H1 (cell line): Measurements from ENCODE around the gene UBAP1L. TPM values are rescaled to one million over a fixed set of nuclear protein-coding genes. Genes with fewer than 3 reads are reported as not detected.
"Not testable (repeated sequence)": the region's sequence is repeated elsewhere in the genome, so short reads cannot be mapped to it uniquely, and the experiment has no call there.

Experiments used
- CTCF ChIA-PET: fragments of 300-600 bp; sonication (Branson Sonifier 250); formaldehyde crosslinking; loops from one replicate; lab custom pipeline; 2021; ENCODE audit not compliant: partially characterized antibody; lab: Charles Lee
- POLR2A ChIA-PET: fragments of 300-600 bp; sonication (Branson Sonifier 250); formaldehyde crosslinking; loops from one replicate; lab custom pipeline; 2021; ENCODE audit warnings: inconsistent platforms; ENCODE audit not compliant: partially characterized antibody; lab: Charles Lee
- DNase-seq, 2 experiments: peaks; one replicate each; pipeline versions ENCODE4 v3.0.0 to v3.0.0-alpha.2; 2010 to 2022; ENCODE audit warnings: low spot score in 2 of 2, low read depth in 1 of 2, mixed read lengths in 1 of 2
- FAIRE-seq: peaks from 2 replicates; lab custom pipeline; 2011; peaks lifted over from hg19 to GRCh38; lab: Jason Lieb, UNC
- H2AFZ ChIP-seq: 2 replicates; pipeline ENCODE4 v1.8.1; 2012; ENCODE audit warnings: low read length, inconsistent platforms
- H2AK5ac ChIP-seq: 2 replicates; pipeline ENCODE4 v1.6.1; 2013; ENCODE audit warnings: low read depth, low read length
- H2BK120ac ChIP-seq: replicated peaks from 2 replicates; pipeline ENCODE3; 2013; ENCODE audit warnings: low read depth, low read length, inconsistent platforms
- H2BK12ac ChIP-seq: 2 replicates; pipeline ENCODE4 v1.6.1; 2013; ENCODE audit warnings: low read depth, low read length
- H2BK15ac ChIP-seq: 2 replicates; pipeline ENCODE4 v1.6.1; 2013; ENCODE audit warnings: low read length
- H2BK20ac ChIP-seq: 2 replicates; pipeline ENCODE4 v1.6.1; 2013; ENCODE audit warnings: low read length
- H2BK5ac ChIP-seq: 2 replicates; pipeline ENCODE4 v1.6.1; 2013; ENCODE audit warnings: low read depth, low read length
- H3K14ac ChIP-seq: 2 replicates; pipeline ENCODE4 v1.6.1; 2013; ENCODE audit warnings: inconsistent platforms; ENCODE audit not compliant: insufficient read length
- H3K18ac ChIP-seq: 2 replicates; pipeline ENCODE4 v1.6.1; 2013; ENCODE audit warnings: low read length; ENCODE audit errors: extremely low read depth
- H3K23ac ChIP-seq: 2 replicates; pipeline ENCODE4 v1.6.1; 2013; ENCODE audit warnings: inconsistent platforms; ENCODE audit not compliant: insufficient read length
- H3K23me2 ChIP-seq: 2 replicates; pipeline ENCODE4 v1.6.1; 2013; ENCODE audit warnings: low read depth, low read length
- H3K27ac ChIP-seq: 2 replicates; pipeline ENCODE4 v1.6.1; 2011; ENCODE audit warnings: low read depth, low read length, inconsistent platforms
- H3K27me3 ChIP-seq, 4 experiments: replicated peaks in 1 of 4; 1 replicate in 1 of 4; 2 replicates in 3 of 4; pipeline versions ENCODE4 v1.6.1 to v1.8.1; 2011 to 2013; ENCODE audit warnings: low read length in 3 of 4, mild to moderate bottlenecking in 3 of 4, inconsistent platforms in 2 of 4, mixed read lengths in 2 of 4, moderate library complexity in 1 of 4; ENCODE audit not compliant: control insufficient read depth in 3 of 4, insufficient read depth in 3 of 4; ENCODE audit errors: extremely low read depth in 1 of 4
- H3K36me3 ChIP-seq, 4 experiments: 2 replicates each; pipeline versions ENCODE4 v1.6.1 to v1.8.1; 2011 to 2013; ENCODE audit warnings: mild to moderate bottlenecking in 4 of 4, low read length in 3 of 4, moderate library complexity in 2 of 4, control low read depth in 1 of 4, inconsistent platforms in 1 of 4; ENCODE audit not compliant: insufficient read depth in 4 of 4, control insufficient read depth in 2 of 4
- H3K4ac ChIP-seq: replicated peaks from 2 replicates; pipeline ENCODE3; 2013; ENCODE audit warnings: low read length, low read depth, mixed read lengths, inconsistent platforms; ENCODE audit not compliant: insufficient read length
- H3K4me1 ChIP-seq, 4 experiments: replicated peaks in 1 of 4; 1 replicate in 1 of 4; 2 replicates in 3 of 4; pipeline versions ENCODE4 v1.6.1 to v1.8.1; 2011 to 2013; ENCODE audit warnings: low read length in 3 of 4, inconsistent platforms in 2 of 4, mixed read lengths in 1 of 4; ENCODE audit not compliant: insufficient read depth in 4 of 4, control insufficient read depth in 3 of 4
- H3K4me2 ChIP-seq, 2 experiments: 2 replicates each; pipeline versions ENCODE4 v1.6.1 to v1.8.1; 2011 to 2013; ENCODE audit warnings: low read depth in 2 of 2, low read length in 2 of 2, control low read depth in 1 of 2, inconsistent platforms in 1 of 2, mild to moderate bottlenecking in 1 of 2; ENCODE audit not compliant: insufficient read depth in 1 of 2
- H3K4me3 ChIP-seq, 4 experiments: fragments of 200-600, 300-600 bp in 1 of 4; sonication (generic), shearing (Covaris generic), sonication (Bioruptor Twin) in 1 of 4; 2 replicates each; pipeline versions ENCODE4 v1.5.1 to v1.8.1; 2011 to 2016; ENCODE audit warnings: low read length in 4 of 4, low read depth in 3 of 4, control low read depth in 2 of 4, inconsistent platforms in 2 of 4, mild to moderate bottlenecking in 2 of 4, mixed read lengths in 1 of 4, moderate library complexity in 1 of 4; ENCODE audit not compliant: insufficient read depth in 2 of 4; ENCODE audit errors: extremely low read depth in 1 of 4
- H3K56ac ChIP-seq: replicated peaks from 2 replicates; pipeline ENCODE3; 2013; ENCODE audit warnings: low read depth, mild to moderate bottlenecking, mixed read lengths, low read length, inconsistent platforms; ENCODE audit not compliant: insufficient read length
- H3K79me1 ChIP-seq: 2 replicates; pipeline ENCODE4 v1.6.1; 2013; ENCODE audit warnings: low read depth, low read length, control low read depth
- H3K79me2 ChIP-seq, 2 experiments: 2 replicates each; pipeline versions ENCODE4 v1.6.1 to v1.8.1; 2012 to 2013; ENCODE audit warnings: low read length in 2 of 2, mild to moderate bottlenecking in 2 of 2, inconsistent platforms in 1 of 2; ENCODE audit not compliant: insufficient read depth in 2 of 2, control insufficient read depth in 1 of 2
- H3K9ac ChIP-seq, 4 experiments: replicated peaks in 1 of 4; 1 replicate in 1 of 4; 2 replicates in 3 of 4; pipeline versions ENCODE4 v1.6.1 to v1.8.1; 2011 to 2013; ENCODE audit warnings: low read depth in 3 of 4, low read length in 3 of 4, control low read depth in 2 of 4, mild to moderate bottlenecking in 2 of 4, moderate library complexity in 2 of 4, inconsistent platforms in 1 of 4; ENCODE audit errors: extremely low read depth in 1 of 4
- H3K9me3 ChIP-seq, 2 experiments: 2 replicates each; pipeline versions ENCODE4 v1.6.1 to v1.8.1; 2012 to 2013; ENCODE audit warnings: mild to moderate bottlenecking in 2 of 2, moderate library complexity in 2 of 2, control low read depth in 1 of 2, inconsistent platforms in 1 of 2, low read depth in 1 of 2, low read length in 1 of 2, mixed read lengths in 1 of 2; ENCODE audit not compliant: insufficient read depth in 2 of 2
- H4K20me1 ChIP-seq, 2 experiments: replicated peaks in 1 of 2; 2 replicates each; pipeline versions ENCODE3 to v1.8.1; 2011 to 2013; ENCODE audit warnings: inconsistent platforms in 2 of 2, low read length in 2 of 2, mild to moderate bottlenecking in 1 of 2; ENCODE audit not compliant: insufficient read depth in 2 of 2, control insufficient read depth in 1 of 2
- H4K5ac ChIP-seq: 2 replicates; pipeline ENCODE4 v1.6.1; 2013; ENCODE audit warnings: low read length, low read depth, mixed read lengths, inconsistent platforms; ENCODE audit not compliant: insufficient read length
- H4K8ac ChIP-seq: 2 replicates; pipeline ENCODE4 v1.8.0; 2013; ENCODE audit warnings: mild to moderate bottlenecking, moderate library complexity, low read length, inconsistent platforms; ENCODE audit not compliant: insufficient read depth; ENCODE audit errors: extremely low read depth
- H4K91ac ChIP-seq: replicated peaks from 2 replicates; pipeline ENCODE3; 2013; ENCODE audit warnings: low read length, mixed read lengths, inconsistent platforms; ENCODE audit not compliant: insufficient read length
- WGBS, 2 experiments: shearing (Covaris generic) in 1 of 2; methylation state at CpG; one replicate each; pipeline versions ENCODE4 v1.1.6 to v1.1.7; 2013 to 2015; ENCODE audit warnings: low lambda C conversion rate in 2 of 2, mixed read lengths in 2 of 2, inconsistent platforms in 1 of 2, low coverage in 1 of 2, missing lambda C conversion rate in 1 of 2; ENCODE audit not compliant: insufficient replicate concordance in 2 of 2, insufficient coverage in 1 of 2, insufficient read length in 1 of 2; ENCODE audit errors: extremely low coverage in 1 of 2, missing lambda C conversion rate in 1 of 2; 5-methylcytosine and 5-hydroxymethylcytosine counted together
- polyA plus RNA-seq, 7 experiments: library from polyadenylated mRNA; depleted of rRNA in 3 of 7; stranded (reverse) in 5 of 7; unstranded in 2 of 7; fragments of >200 nt in 5 of 7; fragments of 200-250 nt in 2 of 7; gene quantifications; 1 replicate in 5 of 7; 2 replicates in 1 of 7; 4 replicates in 1 of 7; pipeline versions ENCODE4 v1.2.1 to v1.2.3, GENCODE V29; 2011 to 2013; ENCODE audit warnings: missing spikeins in 2 of 7, mixed read lengths in 2 of 7
- total RNA-seq: library from RNA; stranded (reverse); fragmentation: NEBNext Ultra II Directional; extraction: Animal tissue kit (Norgen Biotek cat#: 25700); gene quantifications from 2 replicates; pipeline ENCODE4 v1.2.1, GENCODE V29; 2021

The UBAP1L gene
- total and polyA plus RNA-seq, 2 of the 8 experiments (the other 6 are each of a cell fraction or from before 2014, with no cell fraction given): 0.67 to 1.7 TPM

DNA sequence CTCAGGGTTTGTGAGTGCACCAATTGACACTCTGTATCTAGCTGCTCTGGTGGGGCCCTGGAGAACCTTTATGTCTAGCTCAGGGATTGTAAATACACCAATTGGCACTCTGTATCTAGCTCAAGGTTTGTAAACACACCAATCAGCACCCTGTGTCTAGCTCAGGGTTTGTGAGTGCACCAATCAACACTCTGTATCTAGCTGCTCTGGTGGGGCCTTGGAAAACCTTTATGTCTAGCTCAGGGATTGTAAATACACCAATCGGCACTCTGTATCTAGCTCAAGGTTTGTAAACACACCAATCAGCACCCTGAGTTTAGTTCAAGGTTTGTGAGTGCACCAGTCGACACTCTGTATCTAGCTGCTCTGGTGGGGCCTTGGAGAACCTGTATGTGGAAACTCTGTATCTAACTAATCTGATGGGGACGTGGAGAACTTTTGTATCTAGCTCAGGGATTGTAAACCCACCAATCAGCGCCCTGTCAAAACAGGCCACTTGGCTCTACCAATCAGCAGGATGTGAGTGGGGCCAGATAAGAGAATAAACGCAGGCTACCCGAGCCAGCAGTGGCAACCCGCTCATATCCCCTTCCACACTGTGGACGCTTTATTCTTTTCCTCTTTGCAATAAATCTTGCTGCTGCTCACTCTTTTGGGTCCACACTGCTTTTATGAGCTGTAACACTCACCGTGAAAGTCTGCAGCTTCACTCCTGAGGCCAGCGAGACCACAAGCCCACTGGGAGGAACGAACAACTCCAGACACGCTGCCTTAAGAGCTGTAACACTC is 39.2 kb downstream of the UBAP1L start:
- not testable (repeated sequence) for H3K27me3 ChIP-seq, H2BK120ac ChIP-seq, H2BK5ac ChIP-seq, H3K36me3 ChIP-seq, H4K5ac ChIP-seq, H4K8ac ChIP-seq, FAIRE-seq, H3K9ac ChIP-seq, H3K4ac ChIP-seq, H3K4me2 ChIP-seq, H3K23ac ChIP-seq, H3K23me2 ChIP-seq, H3K14ac ChIP-seq, H3K4me3 ChIP-seq, H2BK20ac ChIP-seq, DNase-seq, H3K9me3 ChIP-seq, H2AK5ac ChIP-seq, H3K56ac ChIP-seq, H4K91ac ChIP-seq, H2BK12ac ChIP-seq, H2AFZ ChIP-seq, H3K27ac ChIP-seq, H3K79me1 ChIP-seq, H4K20me1 ChIP-seq, H3K4me1 ChIP-seq, H2BK15ac ChIP-seq, H3K18ac ChIP-seq, H3K79me2 ChIP-seq
- POLR2A ChIA-PET: interaction anchor here (1.2 to 14.5 kb wide), 3 partner anchors 9 to 11 kb away, joined by 4 to 93 read pairs (median 9); partner anchors contain the start of gene RASL12
- WGBS, 2 experiments: 90% methylated on average over 12 of the region's 12 CpGs; no CpG with 5 or more reads in 1 of the 2 experiments
- CTCF ChIA-PET: interaction anchor here (0.5 to 32.9 kb wide), 9 partner anchors 9 to 428 kb away, joined by 3 to 1213 read pairs (median 22); partner anchors contain the start of genes RASL12 and SLC51B
